ENCODE results near the gene DTNB. TPM values are rescaled to one million over a fixed set of nuclear protein-coding genes. Genes with fewer than 3 reads are reported as not detected.
A peak's percentile ranks its signal among the peaks of the same experiment; 100 is the strongest.

Gene DTNB
- total and polyA plus RNA-seq, 2 experiments from 2014 or later, result 31.3 to 33.4 TPM

DNA sequence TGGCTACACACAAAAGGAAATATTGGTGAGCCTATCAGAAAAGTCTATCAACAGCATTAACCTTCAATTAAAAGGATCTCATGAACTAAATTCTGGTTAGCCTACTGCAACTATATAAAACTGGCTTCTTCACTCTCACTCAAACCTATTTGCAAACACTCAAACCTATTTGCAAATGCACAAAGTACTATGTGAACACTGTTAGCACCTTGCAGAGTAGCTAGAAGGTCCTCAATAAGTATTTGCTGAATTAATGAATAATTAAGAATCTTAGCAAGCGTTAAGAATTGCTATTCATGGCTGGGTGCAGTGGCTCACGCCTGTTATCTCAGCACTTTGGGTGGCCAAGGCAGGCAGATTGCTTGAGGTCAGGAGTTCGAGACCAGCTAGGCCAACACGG lies 150.3 kb downstream of the DTNB start:
- Histone ChIP-seq H3K27ac (no peak overlapping the region), H3K9me3 (ENCODE audit: low read depth) (no peaks in the 10 kb centered on the region), H3K27me3 (no peaks in the 10 kb centered on the region), H3K4me1 (ENCODE audit: low read depth) (no peaks in the 10 kb centered on the region), H3K4me3 (no peak overlapping the region), H3K36me3 (no peaks in the 10 kb centered on the region)
- TF ChIP-seq, protein P1, sequence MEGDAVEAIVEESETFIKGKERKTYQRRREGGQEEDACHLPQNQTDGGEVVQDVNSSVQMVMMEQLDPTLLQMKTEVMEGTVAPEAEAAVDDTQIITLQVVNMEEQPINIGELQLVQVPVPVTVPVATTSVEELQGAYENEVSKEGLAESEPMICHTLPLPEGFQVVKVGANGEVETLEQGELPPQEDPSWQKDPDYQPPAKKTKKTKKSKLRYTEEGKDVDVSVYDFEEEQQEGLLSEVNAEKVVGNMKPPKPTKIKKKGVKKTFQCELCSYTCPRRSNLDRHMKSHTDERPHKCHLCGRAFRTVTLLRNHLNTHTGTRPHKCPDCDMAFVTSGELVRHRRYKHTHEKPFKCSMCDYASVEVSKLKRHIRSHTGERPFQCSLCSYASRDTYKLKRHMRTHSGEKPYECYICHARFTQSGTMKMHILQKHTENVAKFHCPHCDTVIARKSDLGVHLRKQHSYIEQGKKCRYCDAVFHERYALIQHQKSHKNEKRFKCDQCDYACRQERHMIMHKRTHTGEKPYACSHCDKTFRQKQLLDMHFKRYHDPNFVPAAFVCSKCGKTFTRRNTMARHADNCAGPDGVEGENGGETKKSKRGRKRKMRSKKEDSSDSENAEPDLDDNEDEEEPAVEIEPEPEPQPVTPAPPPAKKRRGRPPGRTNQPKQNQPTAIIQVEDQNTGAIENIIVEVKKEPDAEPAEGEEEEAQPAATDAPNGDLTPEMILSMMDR (IDR thresholded peaks at IDR 0.05; ENCODE audit: low read depth, low read length), result no peak
- no peak for DNase-seq (ENCODE audit: low read depth in 1 of 2, low spot score in 1 of 2)

DNA sequence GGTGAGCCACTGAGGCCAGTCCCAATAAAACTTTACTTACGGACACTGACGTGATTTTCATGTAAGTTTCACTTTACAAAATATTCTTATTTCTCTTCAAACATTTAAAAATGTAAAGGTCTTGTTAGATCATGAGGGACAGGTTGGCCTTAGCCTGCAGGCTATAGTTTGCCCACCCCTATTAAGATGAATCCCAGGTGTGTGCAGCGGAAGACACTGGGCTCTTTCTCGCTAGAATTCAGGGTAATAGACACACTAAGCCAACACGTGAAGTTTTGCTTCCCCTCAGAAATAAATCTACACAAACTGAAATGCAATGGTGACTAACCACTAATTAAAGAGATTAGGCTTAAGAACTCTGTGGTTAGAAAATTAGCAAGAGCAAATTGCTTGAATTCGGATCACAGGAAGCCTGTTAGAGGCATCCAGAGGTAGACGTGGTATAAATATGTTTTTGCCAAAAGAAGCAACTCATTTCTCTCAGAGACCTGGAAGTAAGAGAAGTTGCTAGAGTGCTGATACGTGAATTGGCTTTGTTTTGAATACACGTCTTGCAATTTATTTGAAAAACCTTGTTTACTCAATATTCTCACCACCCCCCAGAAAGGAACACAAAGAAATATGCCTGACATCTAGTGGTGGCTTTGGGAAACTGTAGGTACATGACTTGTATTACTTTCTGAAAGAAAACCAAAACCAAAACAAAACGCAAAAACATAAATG lies 151.6 kb downstream of the DTNB start:
- peak; percentile 45 to 91 for DNase-seq (ENCODE audit: low read depth in 1 of 2, low spot score in 1 of 2)
- Histone ChIP-seq H3K4me1 (ENCODE audit: low read depth) (no peaks in the 10 kb centered on the region), H3K36me3 (no peaks in the 10 kb centered on the region), H3K27ac (no peak overlapping the region), H3K27me3 (no peaks in the 10 kb centered on the region), H3K4me3 (no peak overlapping the region), H3K9me3 (ENCODE audit: low read depth) (no peaks in the 10 kb centered on the region)
- TF ChIP-seq, protein P1 (IDR thresholded peaks at IDR 0.05; ENCODE audit: low read depth, low read length), result peak; percentile 79

DNA sequence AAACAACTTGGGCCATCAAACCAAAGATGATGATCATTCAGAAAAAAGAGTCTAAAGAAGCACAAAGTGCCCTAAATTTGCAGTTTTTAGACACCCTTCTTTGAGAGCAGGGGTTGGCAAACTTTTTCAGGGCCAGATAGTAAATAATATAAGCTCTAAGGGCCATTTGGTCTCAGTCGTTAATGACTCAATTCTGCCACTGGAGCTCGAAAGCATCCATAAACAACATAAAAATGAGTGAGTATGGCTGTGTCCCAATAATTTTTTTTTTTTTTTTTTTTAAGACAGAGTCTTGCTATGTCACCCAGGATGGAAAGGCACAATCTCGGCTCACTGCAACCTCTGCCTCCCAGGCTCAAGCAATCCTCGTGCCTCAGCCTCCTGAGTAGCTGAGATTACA lies 152.3 kb downstream of the DTNB start:
- Histone ChIP-seq H3K4me1 (ENCODE audit: low read depth) (no peaks in the 10 kb centered on the region), H3K27me3 (no peaks in the 10 kb centered on the region), H3K4me3 (no peak overlapping the region), H3K36me3 (no peaks in the 10 kb centered on the region), H3K9me3 (ENCODE audit: low read depth) (no peaks in the 10 kb centered on the region), H3K27ac (no peak overlapping the region)
- no peak for DNase-seq (ENCODE audit: low read depth in 1 of 2, low spot score in 1 of 2)
- TF ChIP-seq, protein P1 (IDR thresholded peaks at IDR 0.05; ENCODE audit: low read depth, low read length), result no peak

DNA sequence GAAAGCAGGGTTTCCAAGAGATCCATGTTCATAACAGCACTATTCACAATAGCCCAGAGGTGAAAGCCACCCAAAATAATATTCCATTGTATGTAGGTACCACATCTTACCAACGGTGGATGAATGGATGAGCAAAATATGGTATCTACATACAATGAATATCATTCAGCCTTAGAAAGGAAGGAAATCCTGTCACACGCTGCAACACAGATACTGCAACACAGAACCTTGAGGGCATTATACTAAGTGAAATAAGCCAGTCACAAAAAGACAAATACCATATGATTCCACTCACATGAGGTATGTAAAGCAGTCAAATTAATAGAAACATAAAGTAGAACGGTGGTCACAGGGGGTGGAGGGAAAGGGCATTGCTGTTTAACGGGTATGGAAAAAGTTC lies 155.7 kb downstream of the DTNB start:
- Histone ChIP-seq H3K4me1 (ENCODE audit: low read depth) (no peaks in the 10 kb centered on the region), H3K4me3 (no peak overlapping the region), H3K27me3 (no peaks in the 10 kb centered on the region), H3K9me3 (ENCODE audit: low read depth) (no peaks in the 10 kb centered on the region), H3K27ac (no peak overlapping the region), H3K36me3 (no peaks in the 10 kb centered on the region)
- no peak for DNase-seq (ENCODE audit: low read depth in 1 of 2, low spot score in 1 of 2)
- TF ChIP-seq, protein P1 (IDR thresholded peaks at IDR 0.05; ENCODE audit: low read depth, low read length), result no peak

DNA sequence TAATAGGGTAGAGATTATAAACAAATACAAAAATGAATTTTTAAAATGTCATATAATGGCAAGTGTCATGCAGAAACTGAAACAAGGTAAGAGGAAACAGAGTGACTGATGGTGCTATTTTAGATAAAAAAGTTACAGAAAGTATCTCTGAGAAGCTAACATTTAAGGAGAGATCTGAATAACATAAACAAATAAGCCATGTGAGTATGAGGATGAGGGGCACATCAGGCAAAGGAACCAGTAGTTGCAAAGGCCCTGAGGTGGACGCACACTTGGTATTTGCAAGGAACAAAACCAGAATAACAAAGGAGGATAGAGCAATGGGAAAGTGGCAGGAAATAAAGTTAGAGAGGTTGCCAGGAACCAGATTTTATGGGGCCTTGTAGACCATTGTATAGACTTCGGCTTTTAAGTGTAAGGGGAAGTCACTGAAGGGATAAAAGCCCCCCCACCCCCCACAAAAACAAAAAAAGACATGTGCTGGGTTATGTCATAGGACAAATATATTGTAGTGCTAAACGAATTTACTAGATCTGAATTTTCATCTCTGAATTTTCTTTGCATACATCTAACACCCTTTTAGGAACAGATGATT lies 159.2 kb downstream of the DTNB start:
- no peaks in the 10 kb centered on the region for H3K27me3 ChIP-seq
- H3K36me3 ChIP-seq, result no peaks in the 10 kb centered on the region
- no peaks in the 10 kb centered on the region for H3K9me3 ChIP-seq (ENCODE audit: low read depth)
- no peak overlapping the region for H3K4me3 ChIP-seq
- no peak for DNase-seq (ENCODE audit: low read depth in 1 of 2, low spot score in 1 of 2)
- TF ChIP-seq, protein P1 (IDR thresholded peaks at IDR 0.05; ENCODE audit: low read depth, low read length), result no peak
- no peaks in the 10 kb centered on the region for H3K4me1 ChIP-seq (ENCODE audit: low read depth)
- H3K27ac ChIP-seq, result no peak overlapping the region
